ENCODE measurements around the gene TTLL3.

DNA sequence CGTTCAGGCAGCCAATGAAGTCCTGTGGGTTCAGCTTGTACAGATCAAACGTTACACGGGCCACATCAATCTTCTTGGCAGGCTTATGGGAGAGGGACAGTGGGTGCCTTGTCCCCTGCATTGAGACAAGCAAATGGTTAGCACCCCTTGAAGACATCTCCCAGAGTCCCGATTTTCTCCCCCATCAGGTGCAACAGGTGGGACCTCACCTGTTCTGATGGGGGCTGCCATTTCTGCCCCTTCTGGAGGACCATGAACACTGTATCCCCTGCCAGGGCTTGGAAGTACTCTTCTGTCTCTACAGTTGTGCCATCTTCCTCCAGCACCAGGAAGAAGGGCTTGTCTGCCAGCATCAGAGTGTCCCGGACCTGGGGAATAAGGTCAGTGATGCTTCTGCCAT is 59.9 kb downstream of the TTLL3 start:
- TF ChIP-seq, protein P1, sequence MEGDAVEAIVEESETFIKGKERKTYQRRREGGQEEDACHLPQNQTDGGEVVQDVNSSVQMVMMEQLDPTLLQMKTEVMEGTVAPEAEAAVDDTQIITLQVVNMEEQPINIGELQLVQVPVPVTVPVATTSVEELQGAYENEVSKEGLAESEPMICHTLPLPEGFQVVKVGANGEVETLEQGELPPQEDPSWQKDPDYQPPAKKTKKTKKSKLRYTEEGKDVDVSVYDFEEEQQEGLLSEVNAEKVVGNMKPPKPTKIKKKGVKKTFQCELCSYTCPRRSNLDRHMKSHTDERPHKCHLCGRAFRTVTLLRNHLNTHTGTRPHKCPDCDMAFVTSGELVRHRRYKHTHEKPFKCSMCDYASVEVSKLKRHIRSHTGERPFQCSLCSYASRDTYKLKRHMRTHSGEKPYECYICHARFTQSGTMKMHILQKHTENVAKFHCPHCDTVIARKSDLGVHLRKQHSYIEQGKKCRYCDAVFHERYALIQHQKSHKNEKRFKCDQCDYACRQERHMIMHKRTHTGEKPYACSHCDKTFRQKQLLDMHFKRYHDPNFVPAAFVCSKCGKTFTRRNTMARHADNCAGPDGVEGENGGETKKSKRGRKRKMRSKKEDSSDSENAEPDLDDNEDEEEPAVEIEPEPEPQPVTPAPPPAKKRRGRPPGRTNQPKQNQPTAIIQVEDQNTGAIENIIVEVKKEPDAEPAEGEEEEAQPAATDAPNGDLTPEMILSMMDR (IDR thresholded peaks at IDR 0.05; ENCODE audit: insufficient read depth, low read depth, low read length) = no peak
- no peak for TF ChIP-seq EZH2 (IDR thresholded peaks at IDR 0.05; ENCODE audit: insufficient read depth, low read length)

Data from astrocyte (in vitro differentiated cells and primary cell).